Mesodermal cell (in vitro differentiated cells): ENCODE data around the gene SUDS3.

ENCODE experiments used
- H3K27ac ChIP-seq: 2 replicates; pipeline ENCODE4 v1.7.0; 2013; ENCODE audit warnings: mild to moderate bottlenecking, low read depth, low read length, moderate library complexity; ENCODE audit not compliant: severe bottlenecking
- H3K36me3 ChIP-seq: 2 replicates; pipeline ENCODE4 v1.7.1; 2013; ENCODE audit warnings: mild to moderate bottlenecking, low read length, moderate library complexity; ENCODE audit not compliant: control insufficient read depth, insufficient read depth
- H3K4me1 ChIP-seq: one replicate; pipeline ENCODE4 v1.7.1; 2013; ENCODE audit warnings: mild to moderate bottlenecking, low read length; ENCODE audit not compliant: insufficient read depth, control insufficient read depth, poor library complexity, severe bottlenecking
- H3K4me3 ChIP-seq: 2 replicates; pipeline ENCODE4 v1.7.0; 2013; ENCODE audit warnings: low read length, control low read depth, mild to moderate bottlenecking; ENCODE audit not compliant: insufficient read depth, poor library complexity, severe bottlenecking; ENCODE audit errors: extremely low read depth
- H3K9me3 ChIP-seq: 2 replicates; pipeline ENCODE4 v1.7.1; 2013; ENCODE audit warnings: mild to moderate bottlenecking, low read length, moderate library complexity; ENCODE audit not compliant: control insufficient read depth
- WGBS, 2 experiments: methylation state at CpG; one replicate each; pipeline ENCODE4 v1.1.5; 2013; ENCODE audit warnings: missing lambda C conversion rate in 2 of 2; ENCODE audit not compliant: insufficient coverage in 2 of 2; 5-methylcytosine and 5-hydroxymethylcytosine counted together

SUDS3 gene

GRCh38 chr12:118425364-118425763 is 49.0 kb downstream of the SUDS3 start:
- Histone ChIP-seq H3K4me1 (no peaks in the 10 kb centered on the region), H3K36me3 (no peaks in the 10 kb centered on the region), H3K9me3 (no peaks in the 10 kb centered on the region), H3K4me3 (no peak overlapping the region), H3K27ac (no peak overlapping the region)
- 95 to 97% methylated on average over 3 of the region's 4 CpGs for WGBS, 2 experiments

GRCh38 chr12:118427819-118428218 is 51.5 kb downstream of the SUDS3 start:
- H3K4me3 ChIP-seq, result no peak overlapping the region
- H3K9me3 ChIP-seq, result no peaks in the 10 kb centered on the region
- no peaks in the 10 kb centered on the region for H3K36me3 ChIP-seq
- no peaks in the 10 kb centered on the region for H3K4me1 ChIP-seq
- no peak overlapping the region for H3K27ac ChIP-seq
- WGBS, 2 experiments, result 71 to 77% methylated on average over 1 to 2 of the region's 3 CpGs

- H3K4me3 ChIP-seq, result no peak overlapping the region
- peaks cover 4% of the 10 kb centered on the region for H3K4me1 ChIP-seq
- WGBS, 2 experiments, result 85 to 93% methylated on average over 2 to 3 of the region's 3 CpGs
- no peak overlapping the region for H3K27ac ChIP-seq
- no peaks in the 10 kb centered on the region for H3K36me3 ChIP-seq
- H3K9me3 ChIP-seq, result no peaks in the 10 kb centered on the region
These were observed 52.3 kb downstream of the SUDS3 start for GRCh38 chr12:118428643-118429042.

GRCh38 chr12:118429688-118430383 is 53.5 kb downstream of the SUDS3 start:
- Histone ChIP-seq H3K27ac (no peak overlapping the region), H3K4me1 (peaks cover 4% of the 10 kb centered on the region), H3K4me3 (no peak overlapping the region), H3K36me3 (no peaks in the 10 kb centered on the region), H3K9me3 (no peaks in the 10 kb centered on the region)
- WGBS, 2 experiments, result 91 to 93% methylated on average over 5 of the region's 7 CpGs

- Histone ChIP-seq H3K27ac (no peak overlapping the region), H3K4me1 (peaks cover 4% of the 10 kb centered on the region), H3K4me3 (no peak overlapping the region), H3K36me3 (no peaks in the 10 kb centered on the region), H3K9me3 (no peaks in the 10 kb centered on the region)
- 100% methylated on average over 1 of the region's 4 CpGs; no CpG with 5 or more reads in 1 of the 2 experiments for WGBS, 2 experiments
These were observed 54.2 kb downstream of the SUDS3 start for GRCh38 chr12:118430516-118430915.

- Histone ChIP-seq H3K4me1 (peaks cover 14% of the 10 kb centered on the region), H3K36me3 (no peaks in the 10 kb centered on the region), H3K27ac (no peak overlapping the region), H3K9me3 (no peaks in the 10 kb centered on the region), H3K4me3 (no peak overlapping the region)
- 62 to 78% methylated on average over 3 to 4 of the region's 5 CpGs for WGBS, 2 experiments
These were observed 56.6 kb downstream of the SUDS3 start for GRCh38 chr12:118432812-118433545.

- no peaks in the 10 kb centered on the region for H3K36me3 ChIP-seq
- H3K4me1 ChIP-seq, result peaks cover 14% of the 10 kb centered on the region
- no peak overlapping the region for H3K4me3 ChIP-seq
- H3K9me3 ChIP-seq, result no peaks in the 10 kb centered on the region
- WGBS, 2 experiments, result 31 to 77% methylated on average over 1 to 6 of the region's 10 CpGs
- no peak overlapping the region for H3K27ac ChIP-seq
These were observed 59.8 kb downstream of the SUDS3 start for GRCh38 chr12:118436002-118436730.

- no peaks in the 10 kb centered on the region for H3K36me3 ChIP-seq
- no peak overlapping the region for H3K27ac ChIP-seq
- no CpG with 5 or more reads among the region's 2 CpGs for WGBS, 2 experiments
- no peaks in the 10 kb centered on the region for H3K9me3 ChIP-seq
- H3K4me1 ChIP-seq, result peaks cover 14% of the 10 kb centered on the region
- H3K4me3 ChIP-seq, result no peak overlapping the region
These were observed 60.6 kb downstream of the SUDS3 start for GRCh38 chr12:118436986-118437385.

- Histone ChIP-seq H3K4me3 (no peak overlapping the region), H3K4me1 (peaks cover 9% of the 10 kb centered on the region), H3K9me3 (no peaks in the 10 kb centered on the region), H3K36me3 (no peaks in the 10 kb centered on the region), H3K27ac (no peak overlapping the region)
- WGBS, 2 experiments, result 80 to 100% methylated on average over 1 to 2 of the region's 3 CpGs
These were observed 62.7 kb downstream of the SUDS3 start for GRCh38 chr12:118439068-118439467.

- 64 to 88% methylated on average over 2 to 4 of the region's 4 CpGs for WGBS, 2 experiments
- Histone ChIP-seq H3K4me3 (no peak overlapping the region), H3K9me3 (no peaks in the 10 kb centered on the region), H3K4me1 (no peaks in the 10 kb centered on the region), H3K27ac (no peak overlapping the region), H3K36me3 (no peaks in the 10 kb centered on the region)
These were observed 69.9 kb downstream of the SUDS3 start for GRCh38 chr12:118446247-118446646.
